ENCODE measurements around the gene ERN2.

- no peak for TF ChIP-seq CTCF (IDR thresholded peaks at IDR 0.05)
- no peak for TF ChIP-seq POLR2A (IDR thresholded peaks at IDR 0.05)
- no peak for TF ChIP-seq EP300 (IDR thresholded peaks at IDR 0.05)
Observed at GRCh38 chr16:23673971-23674614, 38.9 kb downstream of the ERN2 start.
